ENCODE data around the gene COX15.
A peak's percentile ranks its signal among the peaks of the same experiment; 100 is the strongest.
"Not testable (repeated sequence)": the region's sequence is repeated elsewhere in the genome, so short reads cannot be mapped to it uniquely, and the experiment has no call there.

The COX15 gene

DNA sequence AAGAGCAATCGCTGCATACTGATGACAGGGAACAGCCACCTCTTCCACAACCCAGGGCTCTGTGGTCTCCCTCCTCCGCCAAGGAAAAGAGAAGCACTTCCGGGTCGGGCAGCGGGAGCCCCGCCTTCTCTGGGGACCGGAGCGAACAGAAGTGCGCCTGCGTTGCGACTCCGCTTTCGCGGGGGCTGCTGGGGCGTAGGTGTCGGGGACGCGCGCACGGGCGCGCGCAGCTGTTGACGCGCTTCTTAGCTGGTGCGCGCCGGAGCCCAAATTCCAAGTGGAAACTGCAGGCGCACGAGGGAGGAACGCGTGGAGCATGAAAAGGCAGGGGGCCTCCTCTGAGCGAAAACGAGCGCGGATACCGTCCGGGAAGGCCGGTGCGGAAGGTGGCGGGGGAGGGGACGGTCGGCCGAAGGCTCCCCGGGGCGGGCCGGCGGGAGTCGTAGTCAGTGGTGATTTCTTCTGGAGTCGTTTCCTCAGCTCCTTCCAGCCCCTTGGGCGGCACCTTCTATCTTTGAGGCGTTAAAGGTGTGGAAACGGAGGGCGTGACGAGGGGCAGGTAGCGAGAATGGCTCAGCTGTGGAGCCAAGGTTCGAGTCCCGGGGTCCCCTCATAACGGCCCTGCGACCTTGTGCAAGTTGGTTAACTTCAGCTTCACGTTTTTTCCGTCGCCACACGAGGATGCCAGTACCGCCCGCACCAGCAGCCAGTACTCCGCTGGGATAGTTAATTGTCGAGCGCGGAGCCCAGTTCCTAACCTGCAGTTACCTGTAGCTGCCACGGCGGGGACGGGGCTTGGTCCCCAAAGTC is at the start of gene COX15, which contains the start of gene CUTC:
TSS of gene COX15 (minus strand) at position 95 of the 810 bp plus-strand sequence. CDS start at position 17, 78 bp downstream.
TSS of gene CUTC (plus strand) at position 202 of the 810 bp plus-strand sequence. CDS start at position 317, 115 bp downstream.
- peak; percentile 75 for DNase-seq (ENCODE audit: low read depth, low spot score)
- peak within 1 kb of the TSS; percentile 90 for H3K27ac ChIP-seq

DNA sequence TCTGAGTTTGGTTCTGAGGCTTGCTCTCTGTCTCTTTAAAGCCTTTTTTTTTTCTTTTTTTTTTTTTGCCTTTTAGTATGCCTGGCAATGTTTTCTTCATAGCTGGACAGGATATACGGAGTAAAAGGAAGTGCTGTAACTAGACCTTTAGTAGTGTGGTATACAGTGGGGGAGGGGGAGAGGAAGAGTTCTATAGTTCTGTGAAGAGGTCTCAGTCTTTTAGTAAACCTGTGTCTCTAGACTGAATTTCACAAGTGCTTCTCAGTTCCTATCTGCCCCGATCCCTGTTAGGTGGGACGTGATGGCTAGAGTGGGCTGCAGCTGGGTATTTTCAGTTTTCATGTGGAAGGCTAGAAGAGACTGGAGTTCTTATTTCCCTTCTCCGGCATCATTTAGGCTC is 47.4 kb upstream of the COX15 start:
- DNase-seq (ENCODE audit: low read depth, low spot score) = no peak
- peak overlapping the region; percentile 98 for H3K27ac ChIP-seq

GRCh38 chr10:99777918-99778714 is 46.2 kb upstream of the COX15 start:
- H3K27ac ChIP-seq = peak overlapping the region; percentile 98
- DNase-seq (ENCODE audit: low read depth, low spot score) = no peak

- DNase-seq (ENCODE audit: low read depth, low spot score) = peak; percentile 39
- peak overlapping the region; percentile 82 for H3K27ac ChIP-seq
These were observed 43.9 kb upstream of the COX15 start for GRCh38 chr10:99775850-99776249.

GRCh38 chr10:99770408-99771045 is 38.6 kb upstream of the COX15 start:
- no peak for DNase-seq (ENCODE audit: low read depth, low spot score)
- no peak overlapping the region for H3K27ac ChIP-seq

DNA sequence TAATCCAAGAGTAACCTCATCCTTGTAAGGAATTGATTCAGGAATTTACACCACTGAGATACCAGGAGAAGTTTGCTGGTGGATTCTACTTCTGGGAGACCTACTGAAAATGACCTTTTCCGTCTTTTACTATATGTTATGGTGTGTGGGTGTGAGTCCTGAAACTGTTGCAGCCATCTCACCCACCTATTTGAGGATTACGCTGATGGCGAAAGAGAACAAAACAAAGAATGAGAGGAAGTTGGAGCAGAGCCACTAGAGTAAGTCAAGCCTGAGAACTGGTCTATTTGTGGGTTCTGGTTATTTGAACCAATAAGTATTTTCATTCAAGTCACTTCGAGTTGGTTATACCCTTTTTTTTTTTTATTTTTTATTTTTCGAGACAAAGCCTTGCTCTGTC is 37.8 kb upstream of the COX15 start:
- H3K27ac ChIP-seq = no peak overlapping the region
- DNase-seq (ENCODE audit: low read depth, low spot score) = no peak

DNA sequence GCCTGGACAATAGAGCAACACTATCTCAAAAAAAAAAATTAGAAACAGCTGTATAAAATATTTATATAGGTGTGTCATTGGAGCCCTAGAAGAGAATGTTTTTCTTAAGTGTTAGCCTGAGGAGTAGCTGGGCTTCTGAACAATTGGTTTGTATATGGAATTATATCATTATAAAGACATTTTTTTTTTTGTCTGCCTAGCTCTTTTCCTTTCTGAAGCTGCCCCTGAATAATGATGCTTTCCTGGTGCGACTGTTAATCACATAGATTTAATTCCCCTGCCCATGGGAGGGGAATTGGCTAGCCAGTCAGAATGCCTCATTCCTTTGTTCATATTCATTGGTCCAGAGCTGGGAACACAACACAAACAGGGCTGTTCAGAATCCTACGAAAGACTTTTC is 36.6 kb upstream of the COX15 start:
- H3K27ac ChIP-seq = no peak overlapping the region
- DNase-seq (ENCODE audit: low read depth, low spot score) = no peak

DNA sequence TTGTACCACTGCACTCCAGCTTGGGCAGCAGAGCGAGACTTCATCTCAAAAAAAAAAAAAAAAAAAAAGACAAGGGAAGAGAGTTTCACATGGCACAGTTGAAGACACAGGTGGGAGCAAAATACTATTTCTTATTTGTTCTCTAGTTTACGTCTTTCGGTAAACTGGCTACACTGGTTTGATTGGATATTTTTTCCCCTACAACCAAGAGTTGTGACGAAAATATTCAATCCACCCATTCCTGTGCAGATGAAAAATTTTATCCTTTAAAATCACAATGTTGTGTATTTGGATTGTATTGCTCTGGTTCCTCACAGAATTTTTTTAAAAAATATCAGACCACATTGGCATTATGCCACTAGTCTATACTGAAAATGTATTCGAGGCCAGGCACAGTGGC is 36.0 kb upstream of the COX15 start:
- no peak for DNase-seq (ENCODE audit: low read depth, low spot score)

GRCh38 chr10:99766302-99766681 is 34.4 kb upstream of the COX15 start:
- DNase-seq (ENCODE audit: low read depth, low spot score) = no peak
- no peak overlapping the region for H3K27ac ChIP-seq

More for the DNA sequence above, 36.0 kb upstream of the COX15 start:
- H3K27ac ChIP-seq = no peak overlapping the region

GRCh38 chr10:99765672-99766301 is 33.9 kb upstream of the COX15 start:
- no peak for DNase-seq (ENCODE audit: low read depth, low spot score)
- H3K27ac ChIP-seq = no peak overlapping the region

DNA sequence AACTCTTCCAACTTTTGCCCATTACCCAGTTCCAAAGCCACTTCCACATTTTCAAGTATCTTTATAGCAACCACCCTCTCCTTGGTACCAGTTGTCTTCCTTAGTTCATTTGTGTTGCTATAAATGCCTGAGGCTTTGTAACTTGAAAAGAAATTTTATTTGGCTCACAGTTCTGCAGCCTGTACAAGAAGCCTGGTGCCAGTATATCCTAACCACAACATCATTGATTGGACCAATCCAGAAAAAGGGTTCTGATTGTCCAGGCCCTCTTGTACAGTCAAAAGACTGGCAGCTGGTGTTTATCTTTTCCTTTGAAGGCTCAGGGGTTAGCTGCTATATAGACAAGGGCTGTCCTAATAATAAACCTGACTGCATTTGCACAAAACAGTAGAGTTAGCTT is 29.4 kb upstream of the COX15 start:
- no peak for DNase-seq (ENCODE audit: low read depth, low spot score)
- no peak overlapping the region for H3K27ac ChIP-seq

DNA sequence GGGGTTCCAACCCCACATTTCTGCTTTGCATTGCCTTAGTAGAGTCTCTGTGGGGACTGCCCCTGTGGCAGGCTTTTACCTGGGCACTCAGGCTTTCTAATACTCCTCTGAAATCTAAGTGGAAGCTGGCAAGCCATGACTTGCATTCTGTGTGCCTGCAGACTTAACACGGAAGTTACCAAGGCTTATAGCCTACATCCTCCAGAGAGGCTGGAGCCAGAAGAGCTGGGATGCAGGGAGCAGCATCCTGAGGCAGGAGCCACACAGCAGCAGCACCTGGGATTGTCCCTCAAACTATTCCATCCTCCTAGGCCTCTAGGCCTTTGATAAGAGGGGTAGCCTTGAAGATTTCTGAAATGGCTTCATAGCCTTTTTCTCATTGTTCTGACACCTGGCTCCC is 28.4 kb upstream of the COX15 start:
- peak overlapping the region; percentile 32 for H3K27ac ChIP-seq
- DNase-seq (ENCODE audit: low read depth, low spot score) = no peak

- no peak overlapping the region for H3K27ac ChIP-seq
- DNase-seq (ENCODE audit: low read depth, low spot score) = no peak
These were observed 26.4 kb upstream of the COX15 start for GRCh38 chr10:99758211-99758891.

DNA sequence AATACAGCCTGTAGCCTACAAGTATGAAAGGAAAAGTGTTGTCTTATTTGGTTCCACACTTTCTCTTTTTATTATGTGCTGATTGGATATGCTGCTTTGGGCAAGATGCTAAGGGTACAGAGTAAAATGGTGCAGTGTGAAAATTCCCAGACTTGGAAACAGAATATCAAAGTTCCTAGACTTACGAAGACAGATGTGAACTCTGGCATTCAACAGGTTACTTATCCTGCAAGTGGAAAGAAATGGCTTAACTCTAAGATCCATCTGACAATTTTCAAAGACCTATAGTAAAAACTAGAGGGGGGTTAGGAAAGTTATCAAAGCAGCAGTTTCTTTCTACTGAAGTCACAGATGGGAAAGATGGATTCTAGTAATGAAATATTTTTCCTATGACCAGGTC is 24.2 kb upstream of the COX15 start:
- DNase-seq (ENCODE audit: low read depth, low spot score) = no peak
- H3K27ac ChIP-seq = no peak overlapping the region

GRCh38 chr10:99754670-99755069 is 22.7 kb upstream of the COX15 start:
- no peak overlapping the region for H3K27ac ChIP-seq

GRCh38 chr10:99750641-99751040 is 18.7 kb upstream of the COX15 start:
- no peak overlapping the region for H3K27ac ChIP-seq

More at GRCh38 chr10:99754670-99755069, 22.7 kb upstream of the COX15 start:
- DNase-seq (ENCODE audit: low read depth, low spot score) = no peak

GRCh38 chr10:99748823-99749451 is 17.0 kb upstream of the COX15 start:
- no peak for DNase-seq (ENCODE audit: low read depth, low spot score)
- no peak overlapping the region for H3K27ac ChIP-seq

More at GRCh38 chr10:99750641-99751040, 18.7 kb upstream of the COX15 start:
- no peak for DNase-seq (ENCODE audit: low read depth, low spot score)

DNA sequence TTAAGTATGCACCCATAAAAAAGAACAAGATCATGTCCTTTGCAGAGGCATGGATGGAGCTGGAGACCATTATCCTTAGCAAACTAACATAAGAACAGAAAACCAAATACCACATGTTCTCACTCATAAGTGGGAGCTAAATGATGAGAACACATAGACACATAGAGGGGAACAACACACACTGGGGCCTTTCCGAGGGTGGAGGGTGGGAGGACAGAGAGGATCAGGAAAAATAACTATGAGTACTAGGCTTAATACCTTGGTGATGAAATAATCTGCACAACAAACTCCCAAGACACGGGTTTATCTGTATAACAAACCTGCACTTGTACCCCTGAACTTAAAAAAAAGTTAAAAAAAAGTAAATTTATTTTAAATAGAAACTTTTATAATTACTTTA is 14.2 kb upstream of the COX15 start:
- DNase-seq (ENCODE audit: low read depth, low spot score); H3K27ac ChIP-seq: not testable (repeated sequence)

- DNase-seq (ENCODE audit: low read depth, low spot score) = no peak
- no peak overlapping the region for H3K27ac ChIP-seq
These were observed 11.9 kb upstream of the COX15 start for GRCh38 chr10:99743841-99744240.

Data from epithelial cell of prostate (primary cell).